Smooth muscle cell (in vitro differentiated cells): ENCODE results near the gene COG5. TPM values are rescaled to one million over a fixed set of nuclear protein-coding genes. Genes with fewer than 3 reads are reported as not detected.

Source experiments
- DNase-seq: peaks from one replicate; lab custom pipeline; 2025; ENCODE audit not compliant: unreplicated experiment; lab: John Stamatoyannopoulos, UW
- H2AFZ ChIP-seq: fragments of 200-600 bp; sonication (generic); 2 replicates; pipeline ENCODE4 v1.6.0; 2016; ENCODE audit warnings: antibody characterized with exemption, low read depth, mild to moderate bottlenecking
- H3F3A ChIP-seq: fragments of 200-600 bp; sonication (generic); 2 replicates; pipeline ENCODE4 v1.6.0; 2017; ENCODE audit warnings: antibody characterized with exemption, low read depth
- H3K27ac ChIP-seq: fragments of 200-600 bp; sonication (generic); 2 replicates; pipeline ENCODE4 v1.5.1; 2016; ENCODE audit warnings: low read depth, mild to moderate bottlenecking
- H3K27me3 ChIP-seq: fragments of 200-600 bp; sonication (generic); 2 replicates; pipeline ENCODE4 v1.6.1; 2016; ENCODE audit warnings: low read depth, mild to moderate bottlenecking
- H3K36me3 ChIP-seq: fragments of 200-600 bp; sonication (generic); 2 replicates; pipeline ENCODE4 v1.5.1; 2016; ENCODE audit warnings: low read depth
- H3K4me1 ChIP-seq: fragments of 200-600 bp; sonication (generic); 2 replicates; pipeline ENCODE4 v1.5.1; 2016; ENCODE audit warnings: low read depth
- H3K4me2 ChIP-seq: fragments of 200-600 bp; sonication (generic); 2 replicates; pipeline ENCODE4 v1.6.0; 2016; ENCODE audit warnings: mild to moderate bottlenecking
- H3K4me3 ChIP-seq: fragments of 200-600 bp; sonication (generic); 2 replicates; pipeline ENCODE4 v1.5.1; 2016; ENCODE audit warnings: mild to moderate bottlenecking
- H3K79me2 ChIP-seq: fragments of 200-600 bp; sonication (generic); 2 replicates; pipeline ENCODE4 v1.6.0; 2016; ENCODE audit warnings: low read depth, mild to moderate bottlenecking
- H3K9ac ChIP-seq: fragments of 200-600 bp; sonication (generic); 2 replicates; pipeline ENCODE4 v1.6.0; 2016; ENCODE audit warnings: low read depth
- H3K9me3 ChIP-seq: fragments of 200-600 bp; sonication (generic); replicated peaks from 2 replicates; pipeline ENCODE4 v1.5.1; 2016; ENCODE audit warnings: low read depth
- H4K20me1 ChIP-seq: fragments of 200-600 bp; sonication (generic); 2 replicates; pipeline ENCODE4 v1.6.0; 2016; ENCODE audit warnings: low read depth
- CTCF ChIP-seq: fragments of 200-600 bp; sonication (generic); IDR thresholded peaks from 2 replicates; pipeline ENCODE4 v1.5.1; 2017; ENCODE audit warnings: borderline replicate concordance, mild to moderate bottlenecking, antibody characterized with exemption; ENCODE audit not compliant: insufficient read depth, poor library complexity, severe bottlenecking
- WGBS: methylation state at CpG from one replicate; pipeline ENCODE4 v1.1.7; 2016; ENCODE audit warnings: low lambda C conversion rate; 5-methylcytosine and 5-hydroxymethylcytosine counted together
- polyA plus RNA-seq: library from polyadenylated mRNA; unstranded; fragments of >200 nt; fragmentation: Nextera tagmentation; extraction: Ambion mirVana; gene quantifications from 2 replicates; pipeline ENCODE4 v1.2.1, GENCODE V29; 2016
- total RNA-seq: library from RNA; depleted of rRNA; stranded (reverse); fragments of >200 nt; gene quantifications from 2 replicates; pipeline ENCODE4 v1.2.3, GENCODE V29; 2014

COG5 gene
- total and polyA plus RNA-seq, 2 experiments from 2014 or later, result 24.3 to 44.3 TPM

GRCh38 chr7:107555893-107556292, 7.8 kb downstream of the COG5 start:
- H3K36me3 ChIP-seq, result peaks cover 29% of the 10 kb centered on the region
- no peak overlapping the region for H3K4me3 ChIP-seq
- H3K9ac ChIP-seq, result no peak overlapping the region
- no peak overlapping the region for H2AFZ ChIP-seq
- H4K20me1 ChIP-seq, result peaks cover 35% of the 10 kb centered on the region
- no peaks in the 10 kb centered on the region for H3K27me3 ChIP-seq
- WGBS, result 97% methylated on average over 3 of the region's 3 CpGs
- H3K4me2 ChIP-seq, result no peak overlapping the region
- TF ChIP-seq CTCF, result no peak
- peaks cover 50% of the 10 kb centered on the region for H3K79me2 ChIP-seq
- peaks cover 3% of the 10 kb centered on the region for H3K4me1 ChIP-seq
- H3K9me3 ChIP-seq, result no peaks in the 10 kb centered on the region
- DNase-seq, result no peak
- no peaks in the 10 kb centered on the region for H3F3A ChIP-seq
- H3K27ac ChIP-seq, result no peak overlapping the region

- H3K9me3 ChIP-seq, result no peaks in the 10 kb centered on the region
- no peak overlapping the region for H3K9ac ChIP-seq
- H4K20me1 ChIP-seq, result peaks cover 23% of the 10 kb centered on the region
- no peak overlapping the region for H3K4me3 ChIP-seq
- H2AFZ ChIP-seq, result no peak overlapping the region
- H3K36me3 ChIP-seq, result peaks cover 27% of the 10 kb centered on the region
- H3K4me1 ChIP-seq, result no peaks in the 10 kb centered on the region
- no peak for DNase-seq
- peaks cover 47% of the 10 kb centered on the region for H3K79me2 ChIP-seq
- WGBS, result 97% methylated on average over 1 of the region's 1 CpG
- TF ChIP-seq CTCF, result no peak
- H3F3A ChIP-seq, result no peaks in the 10 kb centered on the region
- no peaks in the 10 kb centered on the region for H3K27me3 ChIP-seq
- no peak overlapping the region for H3K4me2 ChIP-seq
- H3K27ac ChIP-seq, result no peak overlapping the region
Measured at GRCh38 chr7:107551936-107552335, 11.8 kb downstream of the COG5 start.

- WGBS, result 97% methylated on average over 4 of the region's 4 CpGs
Measured at GRCh38 chr7:107544848-107545591, 18.7 kb downstream of the COG5 start.

More at GRCh38 chr7:107544848-107545591, 18.7 kb downstream of the COG5 start:
- Histone ChIP-seq H3K79me2 (peaks cover 38% of the 10 kb centered on the region), H3K36me3 (peaks cover 32% of the 10 kb centered on the region), H3K9ac (no peak overlapping the region), H3K4me2 (no peak overlapping the region), H3F3A (no peaks in the 10 kb centered on the region), H3K27ac (no peak overlapping the region), H3K4me3 (no peak overlapping the region), H3K27me3 (no peaks in the 10 kb centered on the region), H2AFZ (no peak overlapping the region), H4K20me1 (peaks cover 8% of the 10 kb centered on the region), H3K4me1 (no peaks in the 10 kb centered on the region), H3K9me3 (no peaks in the 10 kb centered on the region)
- no peak for TF ChIP-seq CTCF
- no peak for DNase-seq
